ENCODE measurements around the gene TRPM3. TPM values are rescaled to one million over a fixed set of nuclear protein-coding genes. Genes with fewer than 3 reads are reported as not detected.

Gene TRPM3
- total RNA-seq, 4 donors from 2014 or later: under 0.01 to 0.26 (median under 0.01) TPM

DNA sequence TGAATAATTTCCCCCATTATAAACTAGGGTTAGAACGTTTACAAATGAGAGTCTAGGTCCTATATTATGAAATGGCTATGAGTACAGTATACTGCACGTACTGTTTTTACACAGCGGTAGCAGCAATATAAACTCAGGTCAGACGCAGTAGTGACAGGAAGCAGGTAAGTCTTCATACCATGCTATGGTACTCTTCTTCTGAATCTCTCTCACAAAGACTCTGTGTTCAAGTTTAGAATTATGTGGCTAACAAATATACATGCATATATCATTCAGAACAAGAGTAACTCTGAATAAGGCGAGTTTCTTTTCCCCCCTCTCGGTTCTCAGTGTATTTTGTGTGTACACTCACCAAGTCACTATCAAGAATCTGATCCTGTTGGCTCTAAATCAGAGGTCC is 592.0 kb downstream of the TRPM3 start:
- intact Hi-C loops (cut with DNase I): no loop called here
- no peak overlapping the region for H3K27ac ChIP-seq
- TF ChIP-seq POLR2A (IDR thresholded peaks at IDR 0.05): no peak
- TF ChIP-seq CTCF (IDR thresholded peaks at IDR 0.05): no peak

GRCh38 chr9:70526902-70527301 is 594.5 kb downstream of the TRPM3 start:
- no peak overlapping the region for H3K27ac ChIP-seq
- no peak for DNase-seq
- H3K9me3 ChIP-seq: no peaks in the 10 kb centered on the region
- TF ChIP-seq POLR2A (IDR thresholded peaks at IDR 0.05): no peak
- TF ChIP-seq CTCF (IDR thresholded peaks at IDR 0.05): no peak
- no peaks in the 10 kb centered on the region for H3K4me1 ChIP-seq
- H3K36me3 ChIP-seq: no peaks in the 10 kb centered on the region
- H3K27me3 ChIP-seq: no peaks in the 10 kb centered on the region
- H3K4me3 ChIP-seq: no peak overlapping the region
- WGBS, 2 donors: 87 to 90% methylated on average over 2 of the region's 2 CpGs
- intact Hi-C loops (cut with DNase I): no loop called here

More for the DNA sequence above, 592.0 kb downstream of the TRPM3 start:
- 79 to 85% methylated on average over 6 of the region's 6 CpGs for WGBS, 2 donors
- no peaks in the 10 kb centered on the region for H3K27me3 ChIP-seq
- H3K4me3 ChIP-seq: no peak overlapping the region
- no peaks in the 10 kb centered on the region for H3K36me3 ChIP-seq
- no peaks in the 10 kb centered on the region for H3K4me1 ChIP-seq
- DNase-seq: no peak
- H3K9me3 ChIP-seq: no peaks in the 10 kb centered on the region

DNA sequence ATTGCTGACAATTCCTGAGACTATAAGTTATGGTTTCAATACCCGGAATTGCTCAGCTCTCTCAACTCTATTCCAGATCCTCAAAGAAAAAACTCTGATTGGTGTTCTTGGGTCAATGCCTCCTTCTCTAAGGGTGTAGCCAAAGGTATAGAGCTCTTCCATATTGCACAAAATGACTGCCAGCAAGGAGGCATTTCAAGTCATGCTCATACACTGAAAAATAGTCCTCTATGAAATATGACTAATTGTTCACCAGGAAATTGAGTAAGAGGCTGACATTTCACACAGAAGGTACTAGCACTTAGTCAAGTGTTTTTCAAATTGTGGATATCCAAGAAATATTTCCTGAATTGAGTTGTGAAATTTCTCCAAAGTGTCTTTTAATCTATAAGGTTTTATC is 595.9 kb downstream of the TRPM3 start:
- DNase-seq: no peak
- no peak overlapping the region for H3K4me3 ChIP-seq
- intact Hi-C loops (cut with DNase I): no loop called here
- H3K36me3 ChIP-seq: no peaks in the 10 kb centered on the region
- TF ChIP-seq CTCF (IDR thresholded peaks at IDR 0.05): no peak
- 80 to 81% methylated on average over 1 of the region's 1 CpG for WGBS, 2 donors
- no peaks in the 10 kb centered on the region for H3K27me3 ChIP-seq
- H3K4me1 ChIP-seq: no peaks in the 10 kb centered on the region
- no peak overlapping the region for H3K27ac ChIP-seq
- H3K9me3 ChIP-seq: no peaks in the 10 kb centered on the region

DNA sequence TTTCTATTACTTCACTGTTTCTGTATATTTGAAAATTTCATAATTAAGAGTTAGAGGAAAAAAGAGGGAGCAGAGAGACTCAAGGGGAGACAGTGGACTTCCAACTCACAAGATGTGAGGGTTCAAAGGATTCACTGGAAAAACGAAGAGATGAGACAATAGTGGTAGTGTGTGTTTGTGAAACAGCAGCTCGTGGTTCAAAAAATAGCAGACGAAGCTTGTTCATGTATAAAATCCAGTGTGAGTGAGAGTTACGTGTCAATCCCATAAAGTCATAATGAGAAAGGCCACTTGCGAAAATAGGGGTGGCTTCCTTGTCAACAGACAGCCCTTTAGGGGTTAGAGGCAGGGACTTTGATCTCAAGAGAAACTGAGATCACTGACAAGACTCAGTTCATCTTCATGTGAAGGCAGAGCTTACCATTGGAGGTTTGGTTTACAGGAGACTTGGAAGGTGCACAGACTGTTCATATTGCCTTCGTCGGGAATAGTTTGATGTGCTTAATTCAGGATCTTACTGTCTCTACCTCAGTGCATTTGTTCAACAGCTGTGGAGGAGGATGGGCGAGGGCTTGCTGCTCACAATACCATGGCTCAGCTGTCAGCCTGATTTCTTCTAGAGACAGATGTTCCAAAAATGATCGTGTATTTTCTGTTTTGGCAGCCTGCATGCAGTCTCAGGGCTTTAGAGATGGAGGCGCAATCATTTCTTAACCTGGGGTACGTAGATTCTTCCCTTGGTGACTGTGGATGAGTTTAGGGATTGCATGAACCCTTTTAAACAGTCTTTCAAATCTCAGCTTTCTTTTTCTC is 601.3 kb downstream of the TRPM3 start:
- intact Hi-C loops (cut with DNase I): no loop called here
- TF ChIP-seq POLR2A (IDR thresholded peaks at IDR 0.05): no peak
- TF ChIP-seq CTCF (IDR thresholded peaks at IDR 0.05): no peak
- H3K9me3 ChIP-seq: no peaks in the 10 kb centered on the region
- H3K27me3 ChIP-seq: no peaks in the 10 kb centered on the region
- no peaks in the 10 kb centered on the region for H3K4me1 ChIP-seq
- H3K36me3 ChIP-seq: no peaks in the 10 kb centered on the region
- WGBS, 2 donors: 66 to 71% methylated on average over 11 of the region's 11 CpGs
- no peak overlapping the region for H3K27ac ChIP-seq
- DNase-seq: no peak
- no peak overlapping the region for H3K4me3 ChIP-seq

GRCh38 chr9:70517926-70518610 is 603.4 kb downstream of the TRPM3 start:
- H3K27me3 ChIP-seq: no peaks in the 10 kb centered on the region
- H3K27ac ChIP-seq: no peak overlapping the region
- intact Hi-C loops (cut with DNase I): no loop called here
- H3K36me3 ChIP-seq: no peaks in the 10 kb centered on the region
- H3K9me3 ChIP-seq: no peaks in the 10 kb centered on the region
- no peak for DNase-seq
- no peaks in the 10 kb centered on the region for H3K4me1 ChIP-seq
- no peak for TF ChIP-seq POLR2A (IDR thresholded peaks at IDR 0.05)
- TF ChIP-seq CTCF (IDR thresholded peaks at IDR 0.05): no peak
- WGBS, 2 donors: 75 to 78% methylated on average over 1 of the region's 1 CpG
- no peak overlapping the region for H3K4me3 ChIP-seq

All from esophagus squamous epithelium (tissue), 5 donors.